Measurements from ENCODE around the gene ESRP2.

DNA sequence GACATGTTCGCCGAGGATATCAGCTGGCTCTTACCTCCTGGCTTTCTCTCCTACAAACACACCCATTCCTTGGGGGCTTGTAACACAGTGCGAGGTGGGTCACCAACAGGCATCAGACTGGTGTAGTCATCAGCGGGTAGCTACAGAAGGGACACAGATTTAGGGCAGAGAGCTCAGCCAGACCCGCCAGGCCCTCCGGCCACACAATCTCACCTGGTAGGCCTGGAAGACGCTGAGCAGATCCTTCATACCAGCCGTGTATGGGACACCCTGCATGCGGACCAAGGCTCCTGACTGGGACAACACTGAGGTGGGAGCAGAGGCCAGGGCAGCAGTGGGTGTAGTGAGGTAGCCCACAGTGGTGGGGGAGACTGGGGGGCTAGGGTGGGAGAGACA lies 5.8 kb downstream of the ESRP2 start:
- no peak for TF ChIP-seq EZH2 (IDR thresholded peaks at IDR 0.05)
- TF ChIP-seq, protein P1, sequence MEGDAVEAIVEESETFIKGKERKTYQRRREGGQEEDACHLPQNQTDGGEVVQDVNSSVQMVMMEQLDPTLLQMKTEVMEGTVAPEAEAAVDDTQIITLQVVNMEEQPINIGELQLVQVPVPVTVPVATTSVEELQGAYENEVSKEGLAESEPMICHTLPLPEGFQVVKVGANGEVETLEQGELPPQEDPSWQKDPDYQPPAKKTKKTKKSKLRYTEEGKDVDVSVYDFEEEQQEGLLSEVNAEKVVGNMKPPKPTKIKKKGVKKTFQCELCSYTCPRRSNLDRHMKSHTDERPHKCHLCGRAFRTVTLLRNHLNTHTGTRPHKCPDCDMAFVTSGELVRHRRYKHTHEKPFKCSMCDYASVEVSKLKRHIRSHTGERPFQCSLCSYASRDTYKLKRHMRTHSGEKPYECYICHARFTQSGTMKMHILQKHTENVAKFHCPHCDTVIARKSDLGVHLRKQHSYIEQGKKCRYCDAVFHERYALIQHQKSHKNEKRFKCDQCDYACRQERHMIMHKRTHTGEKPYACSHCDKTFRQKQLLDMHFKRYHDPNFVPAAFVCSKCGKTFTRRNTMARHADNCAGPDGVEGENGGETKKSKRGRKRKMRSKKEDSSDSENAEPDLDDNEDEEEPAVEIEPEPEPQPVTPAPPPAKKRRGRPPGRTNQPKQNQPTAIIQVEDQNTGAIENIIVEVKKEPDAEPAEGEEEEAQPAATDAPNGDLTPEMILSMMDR (IDR thresholded peaks at IDR 0.05) = no peak
